ENCODE measurements around the gene ATP8B4. TPM values are rescaled to one million over a fixed set of nuclear protein-coding genes. Genes with fewer than 3 reads are reported as not detected.

The ATP8B4 gene
- total RNA-seq, 1 experiment from 2014 or later = 0.20 TPM

DNA sequence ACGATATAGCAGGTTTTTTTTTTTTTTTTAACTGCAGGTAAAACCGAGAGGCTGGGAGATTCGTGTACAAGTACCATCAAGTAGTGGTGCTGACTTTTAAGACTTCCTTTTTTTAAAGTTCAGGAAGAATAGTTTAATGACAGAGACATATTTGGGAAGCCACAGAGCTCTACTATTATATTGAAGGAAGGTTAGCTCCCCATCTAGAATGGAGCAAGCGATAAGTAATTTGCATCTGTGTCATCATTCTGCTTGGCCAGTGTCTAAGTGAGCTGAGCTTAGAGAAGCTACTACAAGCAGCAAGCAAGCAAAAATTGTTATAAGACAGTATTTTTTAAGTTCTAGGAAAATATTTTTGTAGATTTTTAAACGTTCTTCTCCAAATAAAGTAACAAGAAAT is 203.2 kb downstream of the ATP8B4 start:
- H4K20me1 ChIP-seq (ENCODE audit: insufficient read depth) = no peaks in the 10 kb centered on the region

DNA sequence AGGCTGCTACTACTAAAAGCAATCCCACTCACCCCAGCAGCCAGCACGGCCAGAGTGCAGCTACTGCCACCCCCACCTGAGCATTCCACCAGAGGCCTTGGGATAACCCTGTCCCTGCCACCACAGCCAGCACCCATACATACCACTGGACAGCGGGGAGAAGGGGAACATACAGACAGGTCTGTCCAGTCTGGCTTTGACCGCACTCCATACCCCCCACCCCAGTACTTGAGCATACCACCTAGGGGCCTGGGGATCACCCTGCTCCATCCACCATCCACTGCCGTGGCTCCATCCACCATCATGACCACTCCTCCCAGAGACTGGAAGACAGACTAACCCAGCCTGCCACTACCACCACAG is 210.1 kb downstream of the ATP8B4 start:
- H3F3A ChIP-seq (ENCODE audit: insufficient read depth, low read depth) = no peaks in the 10 kb centered on the region
- intact Hi-C loops (cut with micrococcal nuclease; ENCODE audit: unreplicated experiment) = no loop called here
- POLR2A ChIA-PET (ENCODE audit: unreplicated experiment) = no interaction called here

More for the DNA sequence above, 203.2 kb downstream of the ATP8B4 start:
- TF ChIP-seq EZH2 (IDR thresholded peaks at IDR 0.05; ENCODE audit: low read depth) = no peak
- TF ChIP-seq, protein P1, sequence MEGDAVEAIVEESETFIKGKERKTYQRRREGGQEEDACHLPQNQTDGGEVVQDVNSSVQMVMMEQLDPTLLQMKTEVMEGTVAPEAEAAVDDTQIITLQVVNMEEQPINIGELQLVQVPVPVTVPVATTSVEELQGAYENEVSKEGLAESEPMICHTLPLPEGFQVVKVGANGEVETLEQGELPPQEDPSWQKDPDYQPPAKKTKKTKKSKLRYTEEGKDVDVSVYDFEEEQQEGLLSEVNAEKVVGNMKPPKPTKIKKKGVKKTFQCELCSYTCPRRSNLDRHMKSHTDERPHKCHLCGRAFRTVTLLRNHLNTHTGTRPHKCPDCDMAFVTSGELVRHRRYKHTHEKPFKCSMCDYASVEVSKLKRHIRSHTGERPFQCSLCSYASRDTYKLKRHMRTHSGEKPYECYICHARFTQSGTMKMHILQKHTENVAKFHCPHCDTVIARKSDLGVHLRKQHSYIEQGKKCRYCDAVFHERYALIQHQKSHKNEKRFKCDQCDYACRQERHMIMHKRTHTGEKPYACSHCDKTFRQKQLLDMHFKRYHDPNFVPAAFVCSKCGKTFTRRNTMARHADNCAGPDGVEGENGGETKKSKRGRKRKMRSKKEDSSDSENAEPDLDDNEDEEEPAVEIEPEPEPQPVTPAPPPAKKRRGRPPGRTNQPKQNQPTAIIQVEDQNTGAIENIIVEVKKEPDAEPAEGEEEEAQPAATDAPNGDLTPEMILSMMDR (conservative IDR thresholded peaks at IDR 0.05) = no peak
- ChIA-PET CTCF (no interaction called here), POLR2A (ENCODE audit: unreplicated experiment) (no interaction called here)
- no peaks in the 10 kb centered on the region for H3K9me2 ChIP-seq (ENCODE audit: insufficient read depth)
- no peaks in the 10 kb centered on the region for H3K9me3 ChIP-seq (ENCODE audit: insufficient read depth, low read depth)
- H3K4me2 ChIP-seq = no peak overlapping the region
- no peaks in the 10 kb centered on the region for H3K4me1 ChIP-seq (replicated peaks; ENCODE audit: insufficient read depth)
- H3K79me2 ChIP-seq (ENCODE audit: low read depth) = no peaks in the 10 kb centered on the region
- H3F3A ChIP-seq (ENCODE audit: insufficient read depth, low read depth) = no peaks in the 10 kb centered on the region
- no peak overlapping the region for H2AFZ ChIP-seq
- no peak overlapping the region for H3K27ac ChIP-seq
- no TSS peak for BruUV-seq (replicated peaks)
- no peak for DNase-seq
- H3K27me3 ChIP-seq (ENCODE audit: insufficient read depth, low read depth) = no peaks in the 10 kb centered on the region
- intact Hi-C loops (cut with micrococcal nuclease; ENCODE audit: unreplicated experiment) = no loop called here
- H3K4me3 ChIP-seq = no peak overlapping the region
- H3K36me3 ChIP-seq (ENCODE audit: low read depth) = no peaks in the 10 kb centered on the region

DNA sequence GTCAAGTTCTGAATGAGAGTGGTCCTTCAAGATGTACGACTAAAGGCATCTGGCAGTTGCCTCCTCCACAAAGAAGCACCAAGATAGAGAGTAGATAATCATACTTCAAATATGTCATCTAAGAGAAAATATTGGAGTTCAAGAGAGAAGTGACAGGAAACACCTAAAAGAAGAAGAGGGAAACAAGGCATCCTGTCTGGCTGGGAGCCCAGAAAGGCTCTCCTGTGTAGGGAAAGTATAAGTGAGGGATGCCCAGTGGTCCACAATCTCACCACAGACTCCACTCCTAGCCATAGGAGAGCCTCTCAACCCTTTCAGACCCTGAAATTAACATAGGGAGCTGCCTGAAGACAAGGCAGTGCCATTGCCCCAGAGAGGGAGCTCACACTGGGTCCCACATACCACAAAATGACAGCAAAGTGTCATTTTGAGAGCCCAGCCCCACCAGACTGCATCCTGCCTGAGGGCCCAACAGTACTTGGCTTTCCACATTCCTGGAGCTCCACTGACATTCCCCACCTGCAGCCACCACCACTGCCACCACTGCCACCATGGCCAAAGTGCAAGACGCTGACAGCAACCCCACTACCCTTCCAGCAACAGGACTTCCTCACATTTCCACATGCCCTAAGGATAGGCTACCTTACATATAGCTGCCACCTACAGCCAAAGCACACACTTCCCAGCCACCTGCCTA is 210.6 kb downstream of the ATP8B4 start:
- CTCF ChIA-PET = no interaction called here
- no TSS peak for BruUV-seq (replicated peaks)
- intact Hi-C loops (cut with micrococcal nuclease; ENCODE audit: unreplicated experiment) = no loop called here

More for the DNA sequence above, 210.1 kb downstream of the ATP8B4 start:
- Histone ChIP-seq H3K9me2 (ENCODE audit: insufficient read depth) (no peaks in the 10 kb centered on the region), H2AFZ (no peak overlapping the region), H3K4me1 (replicated peaks; ENCODE audit: insufficient read depth) (no peaks in the 10 kb centered on the region), H3K9me3 (ENCODE audit: insufficient read depth, low read depth) (no peaks in the 10 kb centered on the region), H3K4me3 (no peak overlapping the region), H3K27ac (no peak overlapping the region), H3K36me3 (ENCODE audit: low read depth) (no peaks in the 10 kb centered on the region), H3K27me3 (ENCODE audit: insufficient read depth, low read depth) (no peaks in the 10 kb centered on the region), H3K79me2 (ENCODE audit: low read depth) (no peaks in the 10 kb centered on the region), H3K4me2 (no peak overlapping the region), H4K20me1 (ENCODE audit: insufficient read depth) (no peaks in the 10 kb centered on the region)
- TF ChIP-seq, protein P1 (conservative IDR thresholded peaks at IDR 0.05) = no peak
- no peak for TF ChIP-seq EZH2 (IDR thresholded peaks at IDR 0.05; ENCODE audit: low read depth)
- BruUV-seq (replicated peaks) = no TSS peak
- no peak for DNase-seq
- CTCF ChIA-PET = no interaction called here

More for the DNA sequence above, 210.6 kb downstream of the ATP8B4 start:
- Histone ChIP-seq H3K79me2 (ENCODE audit: low read depth) (no peaks in the 10 kb centered on the region), H3K27me3 (ENCODE audit: insufficient read depth, low read depth) (no peaks in the 10 kb centered on the region), H3F3A (ENCODE audit: insufficient read depth, low read depth) (no peaks in the 10 kb centered on the region), H3K9me3 (ENCODE audit: insufficient read depth, low read depth) (no peaks in the 10 kb centered on the region), H3K36me3 (ENCODE audit: low read depth) (no peaks in the 10 kb centered on the region), H3K9me2 (ENCODE audit: insufficient read depth) (no peaks in the 10 kb centered on the region), H3K27ac (no peak overlapping the region), H2AFZ (no peak overlapping the region), H4K20me1 (ENCODE audit: insufficient read depth) (no peaks in the 10 kb centered on the region), H3K4me3 (no peak overlapping the region), H3K4me1 (replicated peaks; ENCODE audit: insufficient read depth) (no peaks in the 10 kb centered on the region), H3K4me2 (no peak overlapping the region)
- no peak for DNase-seq
- POLR2A ChIA-PET (ENCODE audit: unreplicated experiment) = no interaction called here
- no peak for TF ChIP-seq EZH2 (IDR thresholded peaks at IDR 0.05; ENCODE audit: low read depth)
- TF ChIP-seq, protein P1 (conservative IDR thresholded peaks at IDR 0.05) = no peak
